Ramos (cell line): Measurements from ENCODE around the gene RARB.

Source experiments
- in situ Hi-C: fragments of 300-500 bp; cut with MboI; formaldehyde crosslinking; loops from one replicate; pipeline ENCODE4 v1.14.3; 2022; ENCODE audit warnings: low sequenced_read_pairs; ENCODE audit not compliant: unreplicated experiment

Gene RARB

GRCh38 chr3:25568525-25569078, 140.5 kb downstream of the RARB start:
- in situ Hi-C loops: no loop called here

- in situ Hi-C loops: no loop called here
These were observed 143.2 kb downstream of the RARB start for GRCh38 chr3:25571285-25571684.

GRCh38 chr3:25572336-25572735, 144.3 kb downstream of the RARB start:
- in situ Hi-C loops: no loop called here

DNA sequence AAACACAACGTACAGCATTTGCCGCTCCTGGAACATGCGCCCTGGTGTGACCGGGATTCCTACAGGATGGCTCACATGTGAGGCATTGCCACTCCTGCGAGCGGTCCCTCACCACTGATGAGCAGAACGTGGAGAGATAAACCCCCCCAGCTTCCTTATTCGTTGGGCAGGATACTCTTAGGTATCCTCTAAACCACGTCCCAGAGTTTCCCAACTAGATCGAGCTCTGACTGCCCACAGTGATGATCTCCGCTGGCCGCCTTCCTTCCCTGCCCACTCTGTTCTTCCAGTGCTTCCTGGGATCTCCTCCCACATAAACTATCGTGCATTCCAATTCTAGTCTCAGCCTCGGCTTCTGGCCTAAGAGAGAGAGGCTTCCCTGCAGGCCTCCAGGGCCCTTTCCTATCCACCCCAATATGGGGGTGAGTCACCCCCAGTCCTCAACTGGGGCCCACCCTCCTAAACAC, 144.9 kb downstream of the RARB start:
- in situ Hi-C loops: no loop called here

- in situ Hi-C loops: no loop called here
These were observed 145.5 kb downstream of the RARB start for GRCh38 chr3:25573386-25574171.

GRCh38 chr3:25574172-25574765, 146.2 kb downstream of the RARB start:
- in situ Hi-C loops: no loop called here

DNA sequence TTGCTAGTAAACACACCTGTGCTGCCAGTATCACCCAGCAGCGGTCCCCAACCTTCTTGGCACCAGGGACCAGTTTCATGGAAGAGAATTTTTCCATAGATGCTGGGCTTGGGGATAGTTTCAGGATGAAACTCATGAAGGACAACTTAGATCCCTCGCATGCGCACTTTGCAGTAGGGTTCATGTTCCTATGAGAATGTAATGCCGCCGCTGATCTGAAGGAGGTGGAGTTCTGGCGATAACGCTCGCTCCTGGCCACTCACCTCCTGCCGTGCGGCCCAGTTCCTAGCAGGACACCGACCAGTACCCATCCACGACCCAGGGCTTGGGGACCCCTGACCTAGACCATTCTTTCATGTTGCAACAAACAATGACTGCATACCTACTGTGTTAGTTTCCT, 146.9 kb downstream of the RARB start:
- in situ Hi-C loops: no loop called here

DNA sequence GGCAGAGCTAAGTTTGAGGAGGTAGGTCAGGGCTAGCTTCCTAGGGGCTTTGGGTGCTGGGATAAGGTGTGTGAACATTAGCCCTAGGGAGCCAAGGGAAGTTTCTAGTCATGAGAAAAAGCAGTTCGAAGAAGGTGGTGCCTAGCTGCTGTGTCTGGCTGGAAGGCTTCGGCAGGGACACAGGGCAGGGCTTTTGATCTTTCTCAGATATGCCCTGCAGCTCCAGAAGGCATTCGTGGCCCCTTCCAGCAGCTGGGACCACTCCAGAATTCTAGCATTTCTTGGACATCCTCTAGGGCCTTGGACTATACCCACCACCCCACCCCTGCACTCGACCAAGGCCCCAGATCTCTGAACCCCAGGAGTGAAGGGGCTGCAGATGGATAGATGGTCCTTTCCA, 148.1 kb downstream of the RARB start:
- in situ Hi-C loops: no loop called here

- in situ Hi-C loops: no loop called here
These were observed 148.9 kb downstream of the RARB start for GRCh38 chr3:25576831-25577454.

GRCh38 chr3:25578059-25578458, 150.0 kb downstream of the RARB start:
- in situ Hi-C loops: no loop called here

DNA sequence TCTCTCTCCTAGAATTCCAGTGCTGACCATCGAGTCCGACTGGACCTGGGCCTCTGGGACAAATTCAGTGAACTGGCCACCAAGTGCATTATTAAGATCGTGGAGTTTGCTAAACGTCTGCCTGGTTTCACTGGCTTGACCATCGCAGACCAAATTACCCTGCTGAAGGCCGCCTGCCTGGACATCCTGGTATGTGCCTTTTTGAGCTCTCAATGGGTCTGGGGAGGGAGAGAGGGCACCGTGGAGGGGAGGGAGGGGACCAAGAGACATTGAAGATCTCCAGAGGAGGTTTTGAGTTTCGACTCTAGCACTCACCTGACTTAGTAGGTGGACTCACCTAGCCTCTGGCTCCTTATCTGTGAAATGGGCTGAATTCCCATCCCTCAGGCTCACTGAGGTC, 152.5 kb downstream of the RARB start:
- in situ Hi-C loops: no loop called here

GRCh38 chr3:25581335-25581734, 153.3 kb downstream of the RARB start:
- in situ Hi-C loops: no loop called here

- in situ Hi-C loops: no loop called here
These were observed 153.8 kb downstream of the RARB start for GRCh38 chr3:25581823-25582222.

DNA sequence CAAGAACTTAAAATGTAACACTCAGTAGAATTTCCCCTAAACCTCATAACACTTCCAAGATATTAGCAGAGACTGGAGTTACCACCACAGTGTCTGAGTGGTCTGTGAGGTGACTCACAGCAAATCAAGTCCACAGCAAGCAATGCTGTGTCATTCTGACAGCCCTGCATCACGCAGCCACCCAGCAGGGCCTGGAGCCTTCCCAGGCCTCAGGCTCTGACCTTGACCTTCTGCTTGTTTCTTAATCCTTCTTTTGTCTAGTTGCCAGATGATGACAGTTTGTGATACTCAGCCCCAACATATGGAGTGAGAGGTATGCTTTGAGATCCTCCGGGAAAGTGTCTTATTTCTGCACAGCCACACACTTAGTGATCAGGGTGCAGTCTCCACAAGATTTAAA, 154.2 kb downstream of the RARB start:
- in situ Hi-C loops: no loop called here

DNA sequence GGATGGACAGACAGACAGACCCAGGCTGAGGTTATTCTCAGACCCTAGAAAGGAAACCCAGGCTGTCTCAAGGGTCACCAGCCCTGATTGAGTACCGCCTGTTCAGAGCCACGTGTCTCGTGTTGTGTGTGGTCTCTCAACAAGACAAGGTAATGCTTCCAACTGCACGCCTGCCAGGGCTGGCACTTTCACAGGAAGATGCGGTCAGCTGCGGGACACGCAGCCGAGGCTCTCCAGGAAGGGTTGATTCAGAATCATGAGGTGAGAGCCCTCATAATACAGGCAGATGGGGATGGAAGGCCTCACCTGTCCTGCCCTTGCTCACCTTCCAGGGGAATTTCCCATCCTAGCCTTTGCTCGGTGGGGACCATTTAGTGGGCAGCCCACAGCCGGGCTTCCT, 155.3 kb downstream of the RARB start:
- in situ Hi-C loops: no loop called here

DNA sequence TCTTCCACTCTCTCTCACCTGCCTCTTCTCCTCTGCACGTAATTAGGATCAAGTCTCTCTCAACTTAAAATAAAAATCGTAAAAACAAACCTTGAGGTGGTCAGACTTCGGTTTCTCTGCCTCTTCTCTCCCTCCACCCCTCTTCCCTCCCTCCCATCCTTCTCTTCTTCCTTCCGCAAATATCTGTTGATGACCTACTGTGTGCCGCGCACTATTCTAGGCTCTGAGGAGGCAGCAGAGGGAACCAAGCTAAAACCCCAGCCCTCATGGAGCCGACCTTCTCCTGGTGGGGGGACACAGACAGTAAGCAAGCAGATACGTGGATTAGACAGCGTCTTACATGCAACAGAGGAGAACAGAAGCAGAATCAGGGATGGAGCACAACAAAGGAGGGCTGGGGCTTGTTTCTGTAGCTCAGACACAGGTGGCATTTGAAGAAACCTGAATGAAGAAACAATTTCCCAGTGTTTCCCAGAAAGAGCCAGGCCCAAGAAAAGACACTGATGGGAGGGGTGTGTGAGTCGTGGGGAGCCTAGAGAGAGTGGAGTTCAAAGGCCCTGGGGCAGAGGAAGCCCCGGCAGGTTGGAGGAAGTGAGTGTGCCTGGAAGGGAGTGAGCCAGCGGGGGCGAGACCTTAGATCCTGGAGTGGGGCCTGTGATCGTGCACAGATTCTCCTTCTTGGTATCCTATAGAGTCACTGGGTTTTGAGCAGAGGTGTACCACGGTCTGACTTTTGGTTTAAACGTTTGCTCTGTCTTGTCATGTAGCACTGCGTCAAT, 156.1 kb downstream of the RARB start:
- in situ Hi-C loops: no loop called here

GRCh38 chr3:25585361-25586166, 157.5 kb downstream of the RARB start:
- in situ Hi-C loops: no loop called here

DNA sequence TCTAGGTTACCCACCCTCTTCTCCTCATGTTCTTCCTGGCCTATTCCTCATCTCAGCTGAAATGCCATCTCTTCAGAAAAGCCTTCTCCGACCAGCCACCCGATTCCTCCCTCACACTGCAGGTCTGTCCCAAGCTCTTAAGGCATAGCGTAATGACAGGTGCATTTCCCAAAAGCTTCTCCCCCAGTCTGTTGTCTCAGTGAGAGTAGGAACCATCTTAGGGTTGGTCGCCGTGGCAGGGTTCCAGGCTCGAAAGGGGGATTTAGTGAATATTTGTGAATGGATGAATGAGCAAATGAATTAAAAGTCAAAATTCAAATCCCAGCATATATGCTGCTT, 158.1 kb downstream of the RARB start:
- in situ Hi-C loops: no loop called here

- in situ Hi-C loops: no loop called here
These were observed 158.5 kb downstream of the RARB start for GRCh38 chr3:25586553-25586952.

DNA sequence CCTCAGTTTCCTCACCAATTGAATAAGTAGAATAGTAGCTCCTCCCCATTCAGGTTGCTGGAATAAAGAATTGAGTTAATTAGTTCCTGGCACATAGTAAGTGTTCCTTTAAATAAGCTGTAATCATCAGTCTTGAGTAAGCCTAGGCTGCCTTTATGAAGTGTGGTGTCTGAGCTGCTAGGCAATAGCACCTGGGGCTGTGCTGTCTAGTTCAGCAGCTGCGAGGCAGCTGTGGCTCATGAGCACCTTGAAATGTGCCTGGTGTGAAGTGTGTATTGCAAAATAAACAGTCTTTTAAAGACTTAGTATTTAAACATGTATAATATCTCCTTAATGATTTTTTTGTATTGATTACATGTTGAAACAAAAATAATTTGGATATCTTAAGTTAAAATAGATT, 159.0 kb downstream of the RARB start:
- in situ Hi-C loops: no loop called here
